Central memory CD8-positive, alpha-beta T cell (primary cell): ENCODE results near the gene CAPZA2.
"Not testable (repeated sequence)": the region's sequence is repeated elsewhere in the genome, so short reads cannot be mapped to it uniquely, and the experiment has no call there.

Source experiments
- ATAC-seq: fragments of 150-1000 bp; cut with Tn5 transposase; replicated peaks from 2 replicates; pipeline ENCODE4 v1.10.0; 2022; ENCODE audit warnings: mild to moderate bottlenecking, moderate FRiP score, moderate number of reproducible peaks; ENCODE audit not compliant: poor library complexity, severe bottlenecking; ENCODE audit errors: extremely low read depth
- DNase-seq, 2 donors: peaks; one replicate each; pipeline ENCODE4 v3.0.0; 2021; ENCODE audit warnings: low spot score in 2 of 2
- H3K27ac Mint-ChIP-seq: one replicate; pipeline ENCODE4 v1.8.0; 2022; ENCODE audit warnings: low read depth, mild to moderate bottlenecking, moderate library complexity, mixed read lengths
- H3K27me3 Mint-ChIP-seq: one replicate; pipeline ENCODE4 v1.8.0; 2022; ENCODE audit warnings: mixed read lengths
- H3K36me3 Mint-ChIP-seq: one replicate; pipeline ENCODE4 v1.8.0; 2022; ENCODE audit warnings: mild to moderate bottlenecking, moderate library complexity, mixed read lengths; ENCODE audit not compliant: insufficient read depth
- H3K4me1 Mint-ChIP-seq: one replicate; pipeline ENCODE4 v1.8.0; 2022; ENCODE audit warnings: mixed read lengths
- H3K4me3 Mint-ChIP-seq: one replicate; pipeline ENCODE4 v1.8.0; 2022; ENCODE audit warnings: mild to moderate bottlenecking, moderate library complexity, mixed read lengths
- H3K9me3 Mint-ChIP-seq: one replicate; pipeline ENCODE4 v1.8.0; 2022; ENCODE audit warnings: mixed read lengths

Gene CAPZA2

DNA sequence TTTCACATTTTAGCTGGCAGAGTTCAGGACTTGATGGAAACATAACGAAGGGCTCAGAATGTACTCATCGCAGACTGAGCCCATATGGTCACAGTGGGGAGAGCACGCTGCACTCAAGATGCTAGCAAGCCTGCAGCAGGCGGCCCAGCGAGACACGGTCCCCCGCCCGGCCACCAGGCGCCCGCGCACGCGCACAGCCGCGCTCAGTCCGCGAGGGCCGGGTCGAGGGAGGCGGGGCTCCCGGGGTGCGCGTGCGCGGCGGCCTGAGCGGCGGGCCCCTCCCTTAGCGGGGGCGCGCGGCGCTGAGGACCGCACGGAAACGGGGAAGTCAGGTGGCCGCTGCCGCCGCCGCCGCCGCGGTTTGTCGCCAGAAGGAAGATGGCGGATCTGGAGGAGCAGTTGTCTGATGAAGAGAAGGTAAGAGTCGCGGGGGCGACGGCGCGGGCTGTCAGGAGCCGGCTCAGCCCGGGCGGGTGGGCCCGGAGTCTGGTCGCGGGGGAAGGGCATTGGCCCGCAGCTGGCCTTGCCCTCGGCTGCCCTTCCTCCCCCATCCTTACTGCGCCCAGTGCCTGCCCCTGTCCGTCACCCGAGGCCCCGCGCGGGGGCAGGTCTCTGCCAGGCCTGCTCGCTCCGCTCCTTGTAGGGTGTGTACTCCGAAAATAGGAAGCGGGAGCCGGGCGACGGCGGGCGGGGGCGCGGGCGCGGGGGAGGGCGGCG lies at the start of gene CAPZA2:
TSS of gene CAPZA2 (plus strand) at position 354 of the 717 bp plus-strand sequence. CDS start at position 379, 25 bp downstream.
- peaks cover 11% of the 10 kb centered on the region for H3K36me3 Mint-ChIP-seq
- ATAC-seq (peak; percentile 87), DNase-seq (peak; percentile 90 to 91)
- peak within 1 kb of the TSS; percentile 99 for H3K27ac Mint-ChIP-seq
- H3K9me3 Mint-ChIP-seq = no peaks in the 10 kb centered on the region
- H3K4me1 Mint-ChIP-seq = peaks cover 33% of the 10 kb centered on the region
- peaks cover 27% of the 10 kb centered on the region for H3K27me3 Mint-ChIP-seq
- peak within 1 kb of the TSS; percentile 96 for H3K4me3 Mint-ChIP-seq

- DNase-seq (no peak), ATAC-seq (no peak)
- Mint-ChIP-seq H3K27ac (no peak overlapping the region), H3K36me3 (no peaks in the 10 kb centered on the region), H3K4me1 (no peaks in the 10 kb centered on the region), H3K27me3 (no peaks in the 10 kb centered on the region), H3K9me3 (no peaks in the 10 kb centered on the region), H3K4me3 (no peak overlapping the region)
These were observed 49.5 kb upstream of the CAPZA2 start for GRCh38 chr7:116812860-116813259.

GRCh38 chr7:116813371-116813770 lies 49.0 kb upstream of the CAPZA2 start:
- ATAC-seq, H3K4me1 Mint-ChIP-seq, H3K27me3 Mint-ChIP-seq, H3K4me3 Mint-ChIP-seq, H3K36me3 Mint-ChIP-seq, DNase-seq, H3K27ac Mint-ChIP-seq, H3K9me3 Mint-ChIP-seq: not testable (repeated sequence)

- H3K36me3 Mint-ChIP-seq = no peaks in the 10 kb centered on the region
- H3K9me3 Mint-ChIP-seq = no peaks in the 10 kb centered on the region
- no peaks in the 10 kb centered on the region for H3K27me3 Mint-ChIP-seq
- no peak overlapping the region for H3K27ac Mint-ChIP-seq
- DNase-seq = no peak
- no peak for ATAC-seq
- H3K4me1 Mint-ChIP-seq = no peaks in the 10 kb centered on the region
- H3K4me3 Mint-ChIP-seq = no peak overlapping the region
These were observed 47.3 kb upstream of the CAPZA2 start for GRCh38 chr7:116815041-116815440.

GRCh38 chr7:116820149-116820548 lies 42.2 kb upstream of the CAPZA2 start:
- no peak overlapping the region for H3K4me3 Mint-ChIP-seq

DNA sequence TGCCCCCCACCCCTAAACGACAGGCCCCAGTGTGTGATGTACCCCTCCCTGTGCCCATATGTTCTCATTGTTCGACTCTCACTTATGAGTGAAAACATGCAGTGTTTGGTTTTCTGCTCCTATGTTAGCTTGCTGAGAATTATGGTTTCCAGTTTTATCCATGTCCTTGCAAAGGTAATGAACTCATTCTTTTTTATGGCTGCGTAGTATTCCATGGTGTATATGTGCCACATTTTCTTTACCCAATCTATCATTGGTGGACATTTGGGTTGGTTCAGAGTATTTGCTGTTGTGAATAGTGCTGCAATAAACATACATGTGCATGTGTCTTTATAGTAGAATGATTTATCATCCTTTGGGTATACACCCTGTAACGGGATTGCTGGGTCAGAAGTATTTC lies 40.7 kb upstream of the CAPZA2 start:
- DNase-seq, ATAC-seq, H3K4me1 Mint-ChIP-seq, H3K9me3 Mint-ChIP-seq, H3K36me3 Mint-ChIP-seq, H3K4me3 Mint-ChIP-seq, H3K27ac Mint-ChIP-seq: not testable (repeated sequence)
- H3K27me3 Mint-ChIP-seq = peaks cover 33% of the 10 kb centered on the region

More at GRCh38 chr7:116820149-116820548, 42.2 kb upstream of the CAPZA2 start:
- Mint-ChIP-seq H3K27ac (no peak overlapping the region), H3K36me3 (peaks cover 2% of the 10 kb centered on the region), H3K4me1 (no peaks in the 10 kb centered on the region), H3K27me3 (peaks cover 18% of the 10 kb centered on the region), H3K9me3 (no peaks in the 10 kb centered on the region)
- ATAC-seq = no peak
- no peak for DNase-seq

DNA sequence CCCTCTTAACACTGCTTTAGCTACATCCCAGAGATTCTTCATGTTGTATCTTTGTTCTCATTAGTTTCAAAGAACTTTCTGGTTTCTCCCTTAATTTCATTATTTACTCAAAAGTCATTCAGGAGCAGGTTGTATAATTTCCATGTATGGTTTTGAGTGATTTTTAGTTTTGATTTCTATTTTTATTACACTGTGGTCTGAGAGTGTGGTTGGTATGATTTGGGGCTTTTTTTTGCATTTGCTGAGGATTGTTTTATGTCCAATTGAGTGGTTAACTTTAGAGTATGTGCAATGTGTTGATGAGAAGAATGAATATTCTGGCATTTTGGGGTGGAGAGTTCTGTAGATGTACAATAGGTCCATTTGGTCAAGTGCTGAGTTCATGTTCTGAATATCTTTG lies 37.9 kb upstream of the CAPZA2 start:
- no peak for ATAC-seq

DNA sequence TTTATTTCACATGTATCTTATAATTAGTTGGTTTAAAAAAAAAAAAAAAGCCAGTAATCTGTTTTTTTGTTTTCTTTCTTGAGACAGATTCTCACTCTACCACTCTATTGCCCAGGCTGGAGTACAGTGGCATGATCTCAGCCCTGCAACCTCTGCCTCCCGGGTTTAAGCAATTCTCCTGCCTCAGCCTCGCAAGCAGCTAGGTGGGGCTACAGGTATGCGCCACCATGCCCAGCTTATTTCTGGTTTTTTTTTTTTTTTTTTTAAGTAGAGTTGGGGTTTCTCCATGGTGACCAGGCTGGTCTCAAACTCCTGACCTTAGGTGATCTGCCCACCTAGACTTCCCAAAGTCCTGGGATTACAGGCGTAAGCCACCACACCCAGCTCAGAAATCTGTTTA lies 34.1 kb upstream of the CAPZA2 start:
- ATAC-seq = no peak
- Mint-ChIP-seq H3K4me1 (no peaks in the 10 kb centered on the region), H3K9me3 (no peaks in the 10 kb centered on the region), H3K4me3 (no peak overlapping the region), H3K27ac (no peak overlapping the region), H3K36me3 (no peaks in the 10 kb centered on the region), H3K27me3 (peaks cover 44% of the 10 kb centered on the region)
- no peak for DNase-seq

More for the DNA sequence above, 37.9 kb upstream of the CAPZA2 start:
- Mint-ChIP-seq H3K27me3 (peaks cover 33% of the 10 kb centered on the region), H3K4me1 (no peaks in the 10 kb centered on the region), H3K27ac (no peak overlapping the region), H3K36me3 (peaks cover 2% of the 10 kb centered on the region), H3K4me3 (no peak overlapping the region), H3K9me3 (no peaks in the 10 kb centered on the region)
- no peak for DNase-seq

DNA sequence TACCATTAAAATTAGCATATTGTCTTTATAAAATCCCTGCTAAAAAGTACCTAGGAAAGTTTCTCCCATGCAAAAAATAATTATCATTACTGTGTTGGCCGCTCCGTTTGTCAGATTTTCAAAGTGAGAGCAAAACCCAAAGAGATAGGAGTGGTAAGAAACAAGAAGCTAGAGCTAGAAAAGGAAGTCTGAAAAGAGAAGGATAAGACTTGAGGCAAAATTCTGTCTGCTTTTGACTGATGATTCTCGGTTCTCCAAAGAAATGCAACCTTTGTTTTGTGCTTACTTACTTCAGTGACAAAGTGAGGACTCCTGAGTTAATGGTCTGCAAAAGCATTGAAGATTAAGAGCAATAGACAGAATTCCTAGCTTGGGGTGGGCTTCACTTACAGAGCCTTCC lies 33.3 kb upstream of the CAPZA2 start:
- Mint-ChIP-seq H3K36me3 (no peaks in the 10 kb centered on the region), H3K27ac (no peak overlapping the region)
- no peak for ATAC-seq

GRCh38 chr7:116829493-116829892 lies 32.9 kb upstream of the CAPZA2 start:
- Mint-ChIP-seq H3K36me3 (no peaks in the 10 kb centered on the region), H3K4me1 (no peaks in the 10 kb centered on the region), H3K27ac (no peak overlapping the region), H3K9me3 (no peaks in the 10 kb centered on the region), H3K27me3 (peaks cover 40% of the 10 kb centered on the region), H3K4me3 (no peak overlapping the region)
- DNase-seq (no peak), ATAC-seq (no peak)

More for the DNA sequence above, 33.3 kb upstream of the CAPZA2 start:
- Mint-ChIP-seq H3K27me3 (peaks cover 44% of the 10 kb centered on the region), H3K9me3 (no peaks in the 10 kb centered on the region), H3K4me1 (no peaks in the 10 kb centered on the region), H3K4me3 (no peak overlapping the region)
- no peak for DNase-seq

- H3K27ac Mint-ChIP-seq = no peak overlapping the region
- H3K4me3 Mint-ChIP-seq = no peak overlapping the region
- H3K4me1 Mint-ChIP-seq = no peaks in the 10 kb centered on the region
- no peaks in the 10 kb centered on the region for H3K9me3 Mint-ChIP-seq
- H3K36me3 Mint-ChIP-seq = no peaks in the 10 kb centered on the region
- H3K27me3 Mint-ChIP-seq = peaks cover 40% of the 10 kb centered on the region
- DNase-seq (no peak), ATAC-seq (no peak)
These were observed 29.7 kb upstream of the CAPZA2 start for GRCh38 chr7:116832692-116833091.

- Mint-ChIP-seq H3K9me3 (no peaks in the 10 kb centered on the region), H3K36me3 (no peaks in the 10 kb centered on the region), H3K27ac (no peak overlapping the region), H3K4me3 (no peak overlapping the region), H3K4me1 (no peaks in the 10 kb centered on the region), H3K27me3 (peaks cover 40% of the 10 kb centered on the region)
- ATAC-seq (no peak), DNase-seq (no peak)
These were observed 27.4 kb upstream of the CAPZA2 start for GRCh38 chr7:116834815-116835504.

GRCh38 chr7:116836048-116836447 lies 26.3 kb upstream of the CAPZA2 start:
- no peak overlapping the region for H3K4me3 Mint-ChIP-seq
- no peaks in the 10 kb centered on the region for H3K9me3 Mint-ChIP-seq
- ATAC-seq (no peak), DNase-seq (no peak)
- no peak overlapping the region for H3K27ac Mint-ChIP-seq
- no peaks in the 10 kb centered on the region for H3K4me1 Mint-ChIP-seq
- H3K36me3 Mint-ChIP-seq = no peaks in the 10 kb centered on the region
- peaks cover 46% of the 10 kb centered on the region for H3K27me3 Mint-ChIP-seq
